ENCODE data around the gene ACE. TPM values are rescaled to one million over a fixed set of nuclear protein-coding genes. Genes with fewer than 3 reads are reported as not detected.

The ACE gene
- total RNA-seq, 6 experiments from 2014 or later = 1.6 to 2.1 (median 1.7) TPM

DNA sequence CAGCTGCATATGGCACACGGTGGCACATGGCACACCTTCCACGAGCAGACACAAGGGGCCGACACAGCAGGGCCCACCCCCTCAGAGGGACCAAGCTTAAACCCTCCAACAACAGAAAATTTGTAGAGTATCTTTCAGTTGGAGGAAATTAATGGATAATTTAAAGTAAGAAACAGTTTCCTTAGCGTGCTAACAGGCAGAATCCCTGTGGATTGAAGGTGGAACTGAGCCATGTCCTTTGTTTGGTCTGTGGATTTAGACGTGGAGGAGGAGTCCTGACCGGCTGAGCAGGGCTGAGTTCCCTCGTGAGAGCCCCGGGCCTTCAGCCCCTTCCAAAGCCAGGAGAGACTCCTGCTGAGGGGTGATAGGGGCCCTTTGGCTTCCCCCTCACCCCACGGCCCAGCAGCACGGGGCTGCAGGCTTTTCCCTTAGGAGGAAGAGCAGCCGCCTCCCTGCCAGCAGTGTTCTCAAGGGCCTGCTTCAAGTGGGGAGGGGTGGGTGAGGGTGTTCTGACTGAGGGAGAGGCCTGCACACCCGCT is 29.3 kb upstream of the ACE start:
- no peaks in the 10 kb centered on the region for H3K9me3 Mint-ChIP-seq
- no peak overlapping the region; the same call in 1 of the 2 replicates for H3K4me3 Mint-ChIP-seq
- no peak overlapping the region for H3K27ac Mint-ChIP-seq
- TF ChIP-seq, protein P1, sequence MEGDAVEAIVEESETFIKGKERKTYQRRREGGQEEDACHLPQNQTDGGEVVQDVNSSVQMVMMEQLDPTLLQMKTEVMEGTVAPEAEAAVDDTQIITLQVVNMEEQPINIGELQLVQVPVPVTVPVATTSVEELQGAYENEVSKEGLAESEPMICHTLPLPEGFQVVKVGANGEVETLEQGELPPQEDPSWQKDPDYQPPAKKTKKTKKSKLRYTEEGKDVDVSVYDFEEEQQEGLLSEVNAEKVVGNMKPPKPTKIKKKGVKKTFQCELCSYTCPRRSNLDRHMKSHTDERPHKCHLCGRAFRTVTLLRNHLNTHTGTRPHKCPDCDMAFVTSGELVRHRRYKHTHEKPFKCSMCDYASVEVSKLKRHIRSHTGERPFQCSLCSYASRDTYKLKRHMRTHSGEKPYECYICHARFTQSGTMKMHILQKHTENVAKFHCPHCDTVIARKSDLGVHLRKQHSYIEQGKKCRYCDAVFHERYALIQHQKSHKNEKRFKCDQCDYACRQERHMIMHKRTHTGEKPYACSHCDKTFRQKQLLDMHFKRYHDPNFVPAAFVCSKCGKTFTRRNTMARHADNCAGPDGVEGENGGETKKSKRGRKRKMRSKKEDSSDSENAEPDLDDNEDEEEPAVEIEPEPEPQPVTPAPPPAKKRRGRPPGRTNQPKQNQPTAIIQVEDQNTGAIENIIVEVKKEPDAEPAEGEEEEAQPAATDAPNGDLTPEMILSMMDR (IDR thresholded peaks at IDR 0.05) = no peak
- peaks cover 6% of the 10 kb centered on the region for H3K27me3 Mint-ChIP-seq (ENCODE audit: insufficient read depth)
- DNase-seq = no peak
- H3K36me3 Mint-ChIP-seq (ENCODE audit: low read depth) = no peaks in the 10 kb centered on the region
- peaks cover 17% of the 10 kb centered on the region for H3K4me1 Mint-ChIP-seq (ENCODE audit: low read depth)

DNA sequence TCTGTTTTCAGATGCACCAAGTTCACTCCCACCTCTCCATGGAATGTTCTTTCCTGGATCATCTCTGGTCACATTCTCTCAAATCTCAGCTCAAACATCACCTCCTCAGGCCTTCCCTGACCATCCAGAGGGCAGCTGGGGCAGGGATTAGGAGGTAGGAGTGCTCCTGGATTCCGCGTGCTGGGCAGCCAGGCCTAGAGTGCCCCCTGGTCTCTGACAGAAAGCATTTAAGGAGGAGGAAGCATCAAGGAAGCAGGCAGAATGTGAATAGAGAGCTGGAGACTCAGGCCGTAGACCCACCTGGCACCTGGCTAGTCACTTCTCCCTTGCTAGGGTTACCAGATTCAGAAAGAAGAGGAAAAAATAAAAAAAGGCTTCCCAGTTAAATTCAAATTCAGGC is 28.2 kb upstream of the ACE start:
- peaks cover 6% of the 10 kb centered on the region; the same call in 1 of the 2 replicates for H3K27me3 Mint-ChIP-seq (ENCODE audit: insufficient read depth)
- no peaks in the 10 kb centered on the region for H3K36me3 Mint-ChIP-seq (ENCODE audit: low read depth)
- H3K9me3 Mint-ChIP-seq = no peaks in the 10 kb centered on the region
- DNase-seq = no peak
- H3K4me1 Mint-ChIP-seq (ENCODE audit: low read depth) = peaks cover 17% of the 10 kb centered on the region
- H3K27ac Mint-ChIP-seq = no peak overlapping the region; the same call in 1 of the 2 replicates
- no peak overlapping the region for H3K4me3 Mint-ChIP-seq
- TF ChIP-seq, protein P1 (IDR thresholded peaks at IDR 0.05) = no peak

DNA sequence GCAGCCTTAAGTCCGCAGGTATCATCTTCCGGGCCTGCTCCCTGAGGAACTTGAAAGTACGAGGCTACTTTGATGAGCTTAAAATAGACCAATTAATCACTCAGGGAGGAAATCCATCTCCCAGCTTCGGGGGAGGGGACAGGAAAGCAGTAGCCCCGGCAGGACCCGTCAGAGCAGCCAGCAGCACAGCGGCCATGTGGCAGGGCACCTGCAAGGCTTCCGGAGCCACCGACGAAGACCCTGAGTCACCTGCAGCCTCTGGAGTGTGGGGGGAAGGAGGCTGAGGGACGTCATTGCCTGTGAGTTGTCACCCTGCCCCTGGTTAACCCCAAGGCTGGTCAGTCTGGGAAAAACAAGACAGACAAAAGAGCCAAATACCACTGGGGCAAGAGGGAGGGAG is 26.3 kb upstream of the ACE start:
- peaks cover 5% of the 10 kb centered on the region; the same call in 1 of the 2 replicates for H3K27me3 Mint-ChIP-seq (ENCODE audit: insufficient read depth)
- no peaks in the 10 kb centered on the region for H3K36me3 Mint-ChIP-seq (ENCODE audit: low read depth)
- TF ChIP-seq, protein P1 (IDR thresholded peaks at IDR 0.05) = no peak
- H3K4me1 Mint-ChIP-seq (ENCODE audit: low read depth) = peaks cover 20% of the 10 kb centered on the region
- H3K27ac Mint-ChIP-seq = peak overlapping the region; percentile 49; the same call in 1 of the 2 replicates
- H3K4me3 Mint-ChIP-seq = 0 out of 2 replicates have a peak overlapping the region, but pooled peaks have one; percentile 8
- no peaks in the 10 kb centered on the region for H3K9me3 Mint-ChIP-seq
- DNase-seq = peak; percentile 32

DNA sequence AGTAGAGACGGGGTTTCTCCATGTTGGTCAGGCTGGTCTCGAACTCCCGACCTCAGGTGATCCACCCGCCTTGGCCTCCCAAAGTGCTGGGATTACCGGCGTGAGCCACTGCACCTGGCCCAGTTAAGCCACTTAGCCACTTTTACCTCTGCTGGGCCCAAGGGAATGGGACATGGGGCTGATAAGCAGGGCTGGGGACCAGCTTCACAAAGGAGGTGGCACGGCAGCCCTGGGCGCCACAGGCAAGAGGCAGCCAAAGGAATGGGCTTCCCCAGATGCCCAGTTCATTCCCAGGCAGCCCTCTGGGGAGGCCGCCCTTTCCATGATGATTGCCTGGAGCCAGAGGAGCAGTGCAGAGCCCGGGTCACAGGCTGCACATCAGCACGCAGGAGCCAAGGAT is 25.7 kb upstream of the ACE start:
- Mint-ChIP-seq H3K4me1 (ENCODE audit: low read depth) (peaks cover 21% of the 10 kb centered on the region), H3K27ac (no peak overlapping the region), H3K4me3 (no peak overlapping the region), H3K36me3 (ENCODE audit: low read depth) (no peaks in the 10 kb centered on the region), H3K9me3 (no peaks in the 10 kb centered on the region), H3K27me3 (ENCODE audit: insufficient read depth) (peaks cover 5% of the 10 kb centered on the region; the same call in 1 of the 2 replicates)
- TF ChIP-seq, protein P1 (IDR thresholded peaks at IDR 0.05) = no peak
- no peak for DNase-seq

DNA sequence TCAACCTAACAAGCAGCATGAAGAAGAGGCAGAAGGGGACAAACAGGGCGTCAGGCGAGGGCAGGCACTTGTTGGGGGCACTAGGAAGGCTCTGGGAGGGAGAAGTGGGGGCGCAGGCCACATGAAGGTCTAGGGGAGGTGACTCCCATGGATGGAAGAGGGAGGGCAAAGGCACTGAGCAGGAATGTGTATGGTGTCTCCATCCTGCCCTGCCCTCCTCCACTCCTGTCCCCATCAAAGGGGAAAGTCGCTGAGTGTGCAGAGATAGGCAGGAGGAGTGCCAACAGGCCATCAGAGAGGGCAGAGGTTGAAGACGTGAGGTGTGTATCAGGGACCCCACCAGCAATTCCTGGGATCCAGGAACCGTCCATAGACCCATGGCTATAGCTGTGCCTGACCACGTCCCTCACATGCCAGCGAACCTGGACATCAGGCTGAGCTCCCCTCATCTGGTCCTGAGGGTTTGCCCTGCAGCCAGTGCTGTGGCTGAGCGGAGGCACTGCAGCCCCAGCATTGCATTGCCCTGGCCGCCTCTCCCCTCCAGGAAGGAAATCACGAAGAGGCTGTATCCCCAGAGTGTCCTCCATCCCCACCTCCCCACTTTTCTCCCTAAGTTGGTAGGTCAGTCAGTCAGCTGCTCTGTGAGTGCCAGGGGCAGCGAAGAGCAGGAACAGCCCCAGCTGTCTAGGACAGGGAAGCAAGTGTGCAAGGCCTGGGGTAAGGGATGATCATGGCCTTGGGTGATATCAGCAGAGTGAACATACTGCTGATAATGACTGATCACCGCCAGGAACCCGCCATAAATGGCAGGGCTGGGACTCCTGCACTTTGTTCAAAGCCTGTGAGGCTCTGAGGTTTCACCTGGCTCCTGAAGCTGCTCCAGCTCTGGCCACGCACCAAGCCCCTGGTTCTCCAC is 24.6 kb upstream of the ACE start:
- TF ChIP-seq, protein P1 (IDR thresholded peaks at IDR 0.05) = no peak

More for the DNA sequence above, 24.6 kb upstream of the ACE start:
- Mint-ChIP-seq H3K36me3 (ENCODE audit: low read depth) (no peaks in the 10 kb centered on the region), H3K4me1 (ENCODE audit: low read depth) (peaks cover 21% of the 10 kb centered on the region), H3K27me3 (ENCODE audit: insufficient read depth) (peaks cover 5% of the 10 kb centered on the region; the same call in 1 of the 2 replicates), H3K27ac (no peak overlapping the region), H3K9me3 (no peaks in the 10 kb centered on the region), H3K4me3 (no peak overlapping the region)
- no peak for DNase-seq

Measured in HFFc6 (cell line).